Colon (tissue), 2 donors: ENCODE results near the gene TPRG1.

Experiments
- FAIRE-seq: peaks from 2 replicates; lab custom pipeline; 2012; peaks lifted over from hg19 to GRCh38; lab: Jason Lieb, UNC
- donor health status: control.
- donor health status: control.

TPRG1 gene, protein sequence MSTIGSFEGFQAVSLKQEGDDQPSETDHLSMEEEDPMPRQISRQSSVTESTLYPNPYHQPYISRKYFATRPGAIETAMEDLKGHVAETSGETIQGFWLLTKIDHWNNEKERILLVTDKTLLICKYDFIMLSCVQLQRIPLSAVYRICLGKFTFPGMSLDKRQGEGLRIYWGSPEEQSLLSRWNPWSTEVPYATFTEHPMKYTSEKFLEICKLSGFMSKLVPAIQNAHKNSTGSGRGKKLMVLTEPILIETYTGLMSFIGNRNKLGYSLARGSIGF

DNA sequence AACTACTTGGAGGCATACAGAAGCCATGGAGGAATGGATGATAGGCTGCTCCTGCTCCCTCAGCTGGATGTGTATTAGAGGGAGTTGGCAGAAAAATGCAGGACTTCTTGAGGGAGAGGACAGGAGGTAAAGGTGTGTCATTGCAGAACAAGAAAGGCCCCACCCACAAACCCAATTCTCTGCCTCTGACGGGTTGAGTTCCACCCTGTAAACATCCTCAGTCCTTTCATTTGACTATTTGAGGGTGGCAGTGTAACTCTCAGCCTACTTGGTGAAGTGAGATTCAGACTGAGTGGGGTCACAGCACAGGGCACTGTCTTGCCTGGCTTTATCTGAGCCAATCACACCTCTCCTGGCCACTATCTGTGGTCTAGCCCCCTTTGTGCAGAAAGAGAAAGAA is at the start of gene TPRG1:
Gene TPRG1, plus strand, starts transcription at position 265 of the 400 bp plus-strand sequence. CDS start 35,414 bp downstream, outside the sequence.
- no peak for FAIRE-seq

DNA sequence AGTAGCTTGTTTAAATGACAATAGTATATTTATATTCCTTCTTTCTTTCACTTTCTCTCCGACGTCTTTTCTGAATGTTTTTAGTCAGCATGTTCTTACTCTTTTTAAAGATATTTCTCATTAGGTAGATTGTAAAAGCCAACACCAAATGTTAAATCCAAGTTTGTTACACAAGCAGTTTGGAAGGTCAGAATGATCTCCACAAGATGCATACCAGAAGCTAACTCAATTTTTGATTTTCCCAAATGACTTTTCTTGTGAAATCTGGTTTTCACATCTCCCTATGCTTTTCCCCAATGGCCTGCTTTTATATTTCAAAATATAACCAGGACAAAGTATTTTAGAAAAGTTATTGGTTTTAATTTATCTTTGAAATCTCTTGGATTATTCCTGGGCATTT is 49.7 kb upstream of the TPRG1 start:
- no peak for FAIRE-seq

DNA sequence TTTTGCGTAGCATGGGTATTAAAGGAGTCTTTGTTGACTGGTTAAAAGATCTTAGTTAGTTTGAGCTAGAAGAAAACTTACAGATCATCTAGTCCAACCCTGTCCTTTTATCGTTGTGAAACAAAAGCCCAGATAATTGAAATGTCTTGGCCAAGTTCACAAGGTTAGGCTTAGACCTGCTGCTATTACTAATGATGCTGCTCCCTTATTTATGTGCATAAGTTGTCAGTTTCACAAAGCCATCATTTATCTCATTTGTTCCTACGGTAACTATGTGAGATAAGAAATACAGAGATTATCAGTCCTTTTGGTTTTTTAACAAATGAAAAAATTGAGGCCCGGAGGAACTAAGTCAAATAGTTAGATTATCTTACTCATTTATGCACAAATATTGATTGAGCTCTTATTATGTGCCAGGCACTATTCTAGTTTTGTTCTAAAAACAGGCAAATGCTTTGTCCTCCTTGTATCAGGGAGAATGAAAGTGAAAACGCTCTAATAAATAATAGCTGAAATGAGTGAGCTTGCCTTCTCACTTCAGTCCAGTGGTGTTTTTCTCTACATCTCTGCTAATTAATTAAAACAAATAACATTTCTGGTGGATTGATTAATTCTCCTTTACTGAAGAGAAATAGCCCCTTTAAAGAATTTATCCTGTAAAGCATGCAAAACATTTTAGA is 49.1 kb upstream of the TPRG1 start:
- FAIRE-seq, result no peak

DNA sequence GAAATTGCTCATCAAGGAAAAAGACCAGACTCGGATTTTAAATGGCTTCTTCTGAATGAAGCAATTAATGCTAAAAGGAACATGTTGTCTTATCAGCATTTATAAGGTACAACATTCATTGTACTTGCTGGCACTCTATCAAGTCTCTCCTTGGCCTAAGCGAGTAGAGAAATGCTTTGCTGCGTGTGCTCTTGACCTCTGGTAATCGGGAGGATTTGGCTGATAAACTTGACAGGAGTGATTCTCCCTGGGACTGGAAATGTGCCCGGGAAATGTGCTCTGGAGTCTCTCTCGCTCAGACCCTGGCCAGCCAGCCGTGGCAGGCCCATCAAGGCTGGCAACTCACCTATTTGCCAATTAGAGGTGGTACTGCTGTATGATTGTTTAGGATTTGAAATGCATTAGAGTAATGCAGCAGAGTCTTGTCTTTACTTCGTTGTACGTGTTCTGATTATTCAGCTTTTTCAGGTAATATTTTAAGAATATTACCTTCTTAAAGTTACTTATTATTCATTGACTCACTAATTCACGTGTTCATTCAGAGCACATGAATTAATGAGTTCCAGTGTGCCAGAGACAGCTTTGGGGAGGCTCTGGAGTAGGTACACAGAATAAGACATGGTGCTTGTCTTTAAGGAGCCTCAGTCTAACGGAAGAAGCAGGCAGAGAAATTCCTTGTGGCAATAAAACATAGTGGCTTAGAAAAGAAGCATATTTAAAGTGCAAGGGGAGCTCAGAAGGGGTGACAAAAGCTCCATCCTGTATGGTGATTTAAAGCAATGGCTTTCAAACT is 48.0 kb upstream of the TPRG1 start:
- FAIRE-seq, result no peak

DNA sequence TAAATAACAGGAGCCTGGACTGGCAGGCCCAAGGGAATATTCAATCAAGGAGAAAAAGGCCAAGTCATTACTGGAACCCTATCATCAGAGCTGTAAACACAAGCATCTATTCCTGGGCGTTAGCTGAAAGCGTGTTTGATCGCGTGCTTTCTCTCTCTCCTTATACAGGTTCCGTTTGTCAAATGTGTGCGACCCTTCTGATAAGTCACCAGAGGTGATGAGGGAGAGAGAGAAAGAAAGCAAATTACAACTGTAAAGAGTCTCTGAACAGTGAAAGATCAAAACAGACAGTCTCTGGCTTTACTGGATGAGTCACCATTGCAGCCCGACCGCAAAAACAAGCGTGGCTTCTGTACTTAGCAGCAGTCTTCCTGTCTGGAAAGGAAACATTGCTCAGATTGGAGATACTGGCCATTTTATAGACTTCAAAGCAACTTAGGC is 39.5 kb upstream of the TPRG1 start:
- no peak for FAIRE-seq

DNA sequence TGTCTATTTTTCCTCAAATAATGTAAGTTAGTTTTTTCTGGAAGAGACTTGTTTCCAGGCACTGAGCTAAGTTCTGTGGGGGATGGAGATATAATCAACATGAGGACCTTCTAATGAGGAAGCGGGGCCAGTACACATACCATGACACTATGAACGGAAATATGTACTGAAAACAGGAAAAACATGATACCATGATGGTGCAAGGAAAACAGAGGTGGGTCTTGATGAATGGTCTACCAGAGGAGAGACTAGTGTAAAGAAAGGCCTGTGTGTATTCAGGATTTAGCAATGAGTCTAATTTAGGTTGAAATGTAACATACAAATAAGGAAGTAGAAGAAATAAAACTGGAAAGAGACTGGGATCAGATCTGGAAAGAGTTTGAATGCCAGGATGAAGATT is 38.9 kb upstream of the TPRG1 start:
- FAIRE-seq, result no peak

DNA sequence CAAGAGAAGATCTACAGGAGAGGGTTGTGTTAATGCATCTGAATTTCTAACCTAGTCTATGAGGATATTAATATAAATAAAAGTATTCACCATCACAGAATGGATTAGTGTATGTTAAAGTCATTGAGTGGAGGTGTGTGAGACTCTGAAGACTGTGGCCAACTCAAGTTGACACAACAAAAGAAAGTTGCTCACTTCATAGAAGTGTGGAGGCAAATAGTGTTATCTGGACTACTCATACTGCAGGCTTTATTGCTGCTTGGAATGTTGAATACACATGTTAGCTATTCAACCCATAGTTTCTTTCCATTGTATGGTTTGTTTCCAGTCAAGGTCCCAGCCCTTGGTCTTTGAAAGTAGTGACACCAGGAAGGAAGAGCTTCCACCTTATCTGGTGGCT is 38.0 kb upstream of the TPRG1 start:
- no peak for FAIRE-seq

DNA sequence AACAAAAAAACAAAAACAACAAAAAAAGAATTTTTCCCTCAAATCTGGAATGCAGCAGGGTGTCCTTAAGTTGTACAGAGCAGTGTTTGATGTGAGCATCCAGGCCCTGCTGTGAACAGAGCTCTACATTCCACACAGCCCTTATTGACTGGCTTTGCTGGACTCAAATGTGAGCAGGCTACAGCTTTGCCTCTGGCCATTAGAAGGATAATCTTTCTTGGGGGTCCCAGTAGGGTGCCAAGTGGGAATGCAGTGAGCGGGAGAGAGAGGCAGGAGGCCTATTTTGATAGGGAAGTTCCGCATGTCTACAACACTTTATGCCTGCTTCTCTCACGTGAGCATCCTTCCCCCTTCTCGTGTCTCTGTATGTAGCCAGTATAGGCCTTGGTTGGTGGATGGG is 34.4 kb upstream of the TPRG1 start:
- FAIRE-seq, result no peak

DNA sequence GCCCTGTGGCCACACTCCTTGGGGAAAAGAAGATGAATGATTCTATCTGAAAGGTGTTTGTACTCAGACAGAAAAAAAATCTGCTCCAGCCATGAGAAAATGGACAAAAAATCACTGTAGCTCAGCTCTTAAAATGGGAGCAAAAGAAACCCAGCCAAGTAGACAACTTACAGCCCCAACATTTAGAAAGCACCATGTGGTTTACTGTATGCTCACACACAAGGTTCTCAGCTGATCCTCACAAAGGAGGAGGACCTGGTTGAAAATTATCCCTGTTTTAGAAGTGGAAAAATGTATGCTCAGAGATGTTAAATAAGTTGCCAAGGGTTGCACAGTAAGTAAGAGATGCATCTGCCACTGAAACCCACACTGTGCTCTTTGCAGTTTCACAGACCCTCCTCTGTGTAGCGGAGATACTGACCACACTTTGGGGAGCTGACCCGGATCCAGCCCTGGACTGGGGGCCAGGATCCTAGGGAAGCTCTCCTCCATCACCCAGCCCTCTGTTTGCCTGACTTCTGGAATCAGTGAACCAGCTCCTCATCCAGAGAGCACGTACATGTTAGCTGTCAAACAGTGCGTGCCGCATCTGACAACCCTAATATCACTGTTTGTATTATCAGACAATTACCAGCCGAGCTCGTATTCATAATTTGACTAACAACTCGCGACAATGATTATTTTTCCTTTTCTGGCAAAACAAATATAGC is 32.7 kb upstream of the TPRG1 start:
- no peak for FAIRE-seq

DNA sequence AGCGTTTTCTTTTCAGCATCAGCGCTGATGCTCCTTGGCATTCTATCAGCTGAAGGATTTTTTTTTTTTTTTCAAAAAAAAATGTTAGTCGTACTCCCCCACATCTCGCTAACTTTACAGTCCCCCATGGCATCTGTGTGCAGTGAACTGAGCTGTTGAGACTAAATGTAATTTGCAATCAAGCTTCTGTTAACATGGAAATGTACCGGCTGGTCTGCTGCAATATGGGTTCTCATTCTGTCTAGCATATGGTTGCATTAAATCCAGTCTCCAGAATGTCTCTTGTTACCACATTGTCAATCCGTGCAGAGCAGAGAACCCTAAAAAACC is 32.2 kb upstream of the TPRG1 start:
- FAIRE-seq, result no peak

DNA sequence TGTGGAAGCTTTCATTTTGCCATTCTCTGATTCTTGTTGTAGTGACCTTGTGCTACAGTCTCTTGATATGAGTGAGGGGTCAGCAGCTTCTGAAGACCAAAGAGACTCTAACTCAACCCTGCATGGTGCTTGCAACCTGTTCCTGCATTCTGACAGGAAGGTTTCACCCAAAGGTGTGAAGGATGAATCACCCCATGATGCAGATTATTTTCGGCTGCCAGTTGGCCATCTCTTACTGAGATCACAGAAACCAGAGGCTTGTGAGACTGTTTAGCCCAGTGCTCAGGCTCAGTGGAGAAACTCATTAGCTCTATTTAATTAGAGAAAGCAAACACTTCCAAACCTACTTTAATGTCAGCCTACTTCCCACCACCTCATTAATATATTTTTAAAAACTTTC is 29.2 kb upstream of the TPRG1 start:
- FAIRE-seq, result no peak

DNA sequence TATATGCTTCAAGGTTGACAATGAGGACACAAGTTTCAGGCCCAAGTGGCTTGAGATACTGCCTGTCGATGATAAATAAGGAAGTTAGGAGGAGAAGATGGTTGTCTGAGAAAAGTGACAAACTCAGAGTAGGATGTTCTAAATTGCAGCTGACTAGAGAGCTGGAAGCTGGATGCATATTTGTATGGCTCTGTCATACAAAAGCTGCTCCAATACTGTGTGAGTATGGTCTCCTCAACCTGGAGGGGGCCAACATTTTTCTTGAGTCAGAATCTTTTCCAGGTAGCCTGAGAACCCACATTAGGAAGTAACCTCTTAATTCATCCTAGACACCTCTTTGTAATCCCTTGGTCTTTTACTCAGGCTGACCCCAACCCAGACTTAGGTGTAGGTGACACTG is 28.4 kb upstream of the TPRG1 start:
- no peak for FAIRE-seq

DNA sequence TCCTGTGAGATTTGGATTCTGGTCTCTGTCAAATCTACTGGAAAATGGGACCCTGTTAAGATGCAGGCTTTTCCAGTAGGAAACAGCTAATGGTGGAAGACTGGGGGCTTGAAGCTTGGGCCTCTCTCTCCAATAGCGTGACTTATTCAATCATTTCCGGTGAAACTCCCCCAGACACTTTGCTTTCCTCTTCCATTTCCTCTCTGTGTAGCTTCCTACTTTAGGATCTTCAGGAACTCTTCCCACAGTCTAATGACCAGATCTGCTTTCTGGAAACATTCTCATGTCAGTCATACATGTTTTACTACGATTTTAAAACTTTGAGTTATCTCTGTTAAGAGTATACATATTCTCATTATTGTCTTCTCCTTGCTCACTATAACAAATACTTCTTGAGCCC is 28.0 kb upstream of the TPRG1 start:
- no peak for FAIRE-seq

DNA sequence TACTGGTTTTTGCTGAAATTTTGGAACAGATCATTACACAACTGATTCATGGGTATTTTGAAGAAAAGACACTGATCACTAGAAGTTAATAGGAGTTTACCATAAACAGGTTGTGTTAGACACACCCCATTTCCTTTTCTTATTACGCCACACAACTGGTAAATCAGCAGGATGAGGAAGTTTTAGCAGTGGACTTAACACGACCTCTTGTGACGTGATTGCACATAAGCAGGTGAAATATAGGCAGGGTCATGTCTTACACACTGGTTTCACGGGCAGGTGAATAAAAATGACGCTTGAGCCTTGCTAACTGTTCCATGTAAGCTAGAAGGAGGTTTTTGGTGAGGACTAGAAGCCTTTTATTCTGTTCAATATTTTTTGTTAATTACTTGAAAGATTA is 27.1 kb upstream of the TPRG1 start:
- FAIRE-seq, result no peak

DNA sequence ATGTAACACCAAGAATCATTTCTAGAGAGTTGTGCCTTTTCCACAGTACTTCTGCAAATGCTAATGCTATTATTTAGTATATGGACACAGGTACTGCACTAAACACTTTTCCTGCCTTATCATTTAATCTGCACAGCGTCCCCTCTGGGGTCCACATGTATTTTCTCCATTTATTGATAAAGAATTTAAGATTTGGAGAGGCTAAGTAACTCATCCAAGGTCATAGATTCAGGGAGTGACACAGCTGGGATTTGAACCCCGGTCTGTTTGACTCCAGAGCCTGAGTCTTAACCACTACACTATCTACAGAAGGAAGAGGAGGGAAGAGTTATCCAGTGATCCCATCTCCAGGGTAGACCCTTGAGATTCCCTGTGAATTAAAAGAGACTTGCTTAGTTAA is 24.9 kb upstream of the TPRG1 start:
- FAIRE-seq, result no peak

DNA sequence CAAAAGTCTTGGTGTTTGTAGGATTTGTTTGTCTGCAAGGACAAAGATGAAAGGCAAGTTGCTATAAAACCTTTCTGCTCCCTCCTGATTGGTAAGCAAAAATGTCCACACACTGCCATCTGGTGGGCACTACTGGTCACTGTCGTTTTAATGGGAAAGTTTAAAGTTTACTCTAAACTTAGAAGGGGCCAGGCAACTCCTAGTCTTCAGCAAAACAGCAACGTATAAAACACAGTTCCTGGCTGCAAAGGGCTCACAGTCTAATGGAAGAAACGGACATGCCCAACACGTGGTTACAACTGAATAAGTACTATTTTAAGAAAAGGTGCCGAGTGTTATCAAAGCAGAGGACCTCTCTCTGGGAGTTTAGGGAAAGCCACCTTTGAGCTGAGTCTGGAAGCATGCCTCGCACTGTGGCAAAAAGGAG is 23.7 kb upstream of the TPRG1 start:
- no peak for FAIRE-seq

DNA sequence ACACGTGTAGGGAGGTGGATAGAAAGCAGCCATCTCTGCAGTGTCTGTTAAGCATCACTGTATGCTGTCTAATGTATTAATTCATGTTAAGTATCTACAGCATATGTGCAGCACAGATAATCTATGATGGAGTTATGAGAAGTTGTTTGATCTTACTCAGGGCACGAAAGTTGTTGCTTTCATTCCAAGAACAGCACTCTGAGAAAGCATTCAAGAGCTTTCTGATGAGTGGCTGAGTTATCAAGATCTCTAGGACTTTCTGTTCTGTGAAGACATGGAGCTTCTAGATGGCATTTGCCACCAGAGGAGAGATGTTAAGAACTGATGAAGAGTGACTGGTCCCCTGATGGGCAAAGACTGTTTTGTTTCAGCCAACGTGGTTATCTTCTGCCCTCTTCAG is 22.6 kb upstream of the TPRG1 start:
- FAIRE-seq, result no peak

DNA sequence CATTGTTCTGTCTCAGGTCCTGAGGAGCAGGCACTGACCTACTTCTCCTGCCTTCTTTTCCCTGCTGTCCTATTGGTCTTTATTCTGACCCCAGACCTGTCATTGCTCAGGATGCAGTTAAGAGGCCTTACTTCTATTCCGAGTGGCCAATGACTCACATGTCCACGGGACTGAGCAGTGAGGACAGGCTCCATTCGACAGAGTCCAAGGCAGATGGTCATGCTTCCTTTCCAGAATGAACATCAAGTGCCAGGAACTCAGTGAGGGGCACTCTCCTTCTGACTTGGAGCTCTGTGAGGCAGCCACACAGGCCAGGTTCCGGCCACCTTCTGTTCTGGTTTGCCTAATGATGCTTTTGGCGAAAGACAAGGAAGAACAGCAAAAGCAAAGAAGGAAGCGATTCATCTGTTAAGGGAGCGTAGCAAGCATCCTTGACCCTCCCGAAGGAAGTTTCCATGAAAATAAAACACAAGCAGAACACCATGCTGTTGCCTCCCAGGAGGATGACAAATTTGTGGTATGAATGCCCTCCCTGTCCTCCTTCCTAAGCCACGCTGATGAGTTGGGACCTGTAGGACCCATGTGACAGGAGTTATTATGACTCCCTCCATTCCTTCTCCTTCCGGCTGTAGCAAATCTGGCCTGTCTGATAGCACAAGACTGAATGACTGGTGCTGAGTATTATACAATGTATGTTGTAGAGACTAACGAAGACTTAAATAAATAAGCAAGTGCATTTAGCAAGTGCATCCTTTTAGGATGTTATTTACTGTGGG is 14.4 kb upstream of the TPRG1 start:
- no peak for FAIRE-seq

DNA sequence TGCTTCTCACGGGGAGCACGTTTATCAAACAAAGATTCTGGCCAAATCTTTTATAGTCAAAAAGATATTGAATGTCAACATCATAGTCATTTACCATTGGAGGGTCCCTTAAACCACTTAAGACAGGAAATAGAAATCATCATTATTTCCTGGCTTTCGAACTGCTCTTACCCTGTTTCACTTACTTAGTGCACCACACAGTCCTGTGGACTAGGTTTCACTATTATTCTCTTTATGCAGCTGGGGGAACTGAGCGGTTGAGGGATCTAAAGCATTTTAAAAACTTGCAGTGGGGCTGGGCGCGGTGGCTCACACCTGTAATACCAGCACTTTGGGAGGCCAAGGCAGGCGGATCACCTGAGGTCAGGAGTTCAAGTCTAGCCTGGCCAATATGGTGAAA is 13.7 kb upstream of the TPRG1 start:
- no peak for FAIRE-seq

DNA sequence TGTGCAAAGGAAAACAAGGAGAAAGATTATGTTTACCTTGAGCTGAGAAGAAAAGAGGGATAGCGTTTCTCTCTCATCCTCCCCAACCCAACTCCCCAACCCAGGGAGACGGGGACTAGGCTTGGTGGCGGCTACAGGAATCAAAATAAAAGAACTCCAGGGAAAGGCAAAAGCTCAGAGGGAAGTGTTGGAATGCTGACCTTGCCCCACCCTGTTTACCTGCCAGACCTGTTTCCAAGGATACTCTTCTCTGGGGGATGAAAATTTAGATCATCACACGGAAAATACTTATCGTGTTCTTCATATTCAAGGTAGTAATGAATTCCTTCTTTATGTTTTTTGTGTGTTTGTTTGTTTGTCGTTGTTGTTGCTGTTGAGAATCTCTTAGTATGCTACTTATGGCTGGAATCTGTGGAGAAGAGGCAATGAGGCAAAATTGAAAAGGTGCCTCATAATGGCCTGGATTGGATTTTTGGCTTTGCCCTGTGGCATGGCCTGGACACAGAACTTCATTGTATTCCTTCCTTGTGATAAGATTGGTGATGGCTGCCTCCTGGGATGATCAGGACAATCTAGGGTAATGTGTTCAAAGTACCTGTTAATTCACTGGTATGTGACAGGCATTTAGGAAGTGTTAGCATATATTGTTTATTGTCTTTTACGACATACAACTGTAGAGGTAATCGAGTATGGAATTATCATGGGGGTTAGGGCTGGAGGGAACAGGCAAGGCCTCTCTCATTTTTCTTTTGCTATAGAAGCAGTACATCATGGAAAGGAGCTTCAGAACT is 11.1 kb upstream of the TPRG1 start:
- no peak for FAIRE-seq

DNA sequence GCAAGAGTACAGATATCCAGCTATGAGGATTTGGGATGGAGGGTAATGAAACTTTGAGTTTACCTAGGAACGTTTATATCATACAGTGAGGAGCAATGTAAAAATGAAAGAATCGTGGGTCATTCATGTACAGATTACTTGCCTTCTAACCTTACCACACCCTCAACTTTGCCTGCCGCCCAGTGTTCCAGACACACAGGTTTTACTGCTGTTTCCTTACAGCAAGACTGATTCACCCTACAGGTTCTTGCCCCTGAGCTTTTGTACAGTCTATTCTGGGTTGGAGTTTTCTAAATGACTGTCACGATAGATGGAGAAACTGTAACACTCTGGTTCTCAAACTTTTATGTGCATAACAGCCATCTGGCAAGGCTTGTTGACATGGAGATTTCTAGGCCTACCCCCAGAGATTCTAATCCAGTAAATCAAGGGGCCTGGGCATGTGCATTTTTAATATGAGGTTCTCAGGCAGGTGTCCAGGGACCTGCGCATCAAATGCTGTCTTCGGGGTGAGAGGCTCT is 6.6 kb upstream of the TPRG1 start:
- FAIRE-seq, result no peak
